Motor neuron (in vitro differentiated cells): ENCODE measurements around the gene SLC8B1. TPM values are rescaled to one million over a fixed set of nuclear protein-coding genes. Genes with fewer than 3 reads are reported as not detected.

Source experiments
- ATAC-seq, 8 experiments: fragments of 200-7000 bp; cut with Tn5 transposase; replicated peaks in 6 of 8; 2 replicates each; pipeline ENCODE4 v1.8.0; 2021; ENCODE audit warnings: mild to moderate bottlenecking in 8 of 8, moderate library complexity in 8 of 8
- H3K27ac ChIP-seq, 2 donors: fragments of 250-450 bp; sonication (Bioruptor Pico); 2 replicates each; pipeline ENCODE4 v1.9.0; 2021; ENCODE audit warnings: antibody characterized with exemption in 2 of 2, mild to moderate bottlenecking in 2 of 2, moderate library complexity in 1 of 2
- H3K4me1 ChIP-seq, 2 donors: fragments of 250-450 bp; sonication (Bioruptor Pico); replicated peaks in 1 of 2; 2 replicates each; pipeline ENCODE4 v1.6.1; 2021; ENCODE audit warnings: antibody characterized with exemption in 2 of 2, mild to moderate bottlenecking in 2 of 2, moderate library complexity in 1 of 2
- H3K4me3 ChIP-seq, 5 donors: fragments of 250-450 bp; sonication (Bioruptor Pico); 2 replicates each; pipeline ENCODE4 v1.9.0; 2021; ENCODE audit warnings: antibody characterized with exemption in 5 of 5, mild to moderate bottlenecking in 5 of 5, moderate library complexity in 4 of 5
- WGBS, 10 experiments: fragments of 450-650 bp; shearing (Covaris generic); methylation state at CpG; one replicate each; pipeline ENCODE4 v1.0.0; 2022; 5-methylcytosine and 5-hydroxymethylcytosine counted together
- in situ Hi-C, 9 experiments: fragments of 400-800 bp; cut with MboI; loops; one replicate each; pipeline ENCODE4 v1.15.0; 2021; ENCODE audit warnings: low sequenced_read_pairs in 9 of 9, low pct_unique_long_range_greater_than_20kb in 2 of 9; ENCODE audit not compliant: unreplicated experiment in 9 of 9
- total RNA-seq, 8 experiments: library from RNA; unstranded; fragments of 300-600 nt; gene quantifications; 2 replicates each; pipeline versions ENCODE4 v1.2.3 to v1.2.4, GENCODE V29; 2022

The SLC8B1 gene
- total RNA-seq, 8 experiments from 2014 or later: 2.2 to 165 (median 4.9) TPM

DNA sequence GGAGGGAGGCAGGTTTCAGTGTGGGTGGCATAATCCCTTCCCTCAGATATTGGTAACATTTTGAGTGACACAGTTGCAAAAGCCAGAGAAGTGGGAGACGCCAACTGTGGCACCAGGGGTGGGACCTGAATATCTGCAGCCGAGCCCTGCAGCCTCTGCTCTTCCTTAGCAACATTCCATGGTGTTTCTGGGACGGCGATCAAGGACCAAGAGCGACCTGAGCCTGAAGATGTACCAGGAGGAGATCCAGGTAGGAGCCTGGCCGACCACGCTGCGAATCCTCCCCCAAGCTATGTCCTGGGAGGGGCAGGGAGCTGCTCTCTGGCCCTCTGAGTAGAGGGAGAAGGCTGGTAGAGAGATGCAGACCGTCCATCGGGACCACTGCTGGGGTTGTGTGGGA is 41.8 kb downstream of the SLC8B1 start:
- Histone ChIP-seq H3K4me3 (no peak overlapping the region), H3K27ac (no peak overlapping the region), H3K4me1 (peaks cover 0 to 3% of the 10 kb centered on the region in 2 donors)
- ATAC-seq: no peak
- in situ Hi-C loops: no loop called here
- 89 to 100% (median 95%) methylated on average over 1 to 7 of the region's 10 CpGs; no CpG with 5 or more reads in 3 of the 10 experiments for WGBS, 10 experiments

DNA sequence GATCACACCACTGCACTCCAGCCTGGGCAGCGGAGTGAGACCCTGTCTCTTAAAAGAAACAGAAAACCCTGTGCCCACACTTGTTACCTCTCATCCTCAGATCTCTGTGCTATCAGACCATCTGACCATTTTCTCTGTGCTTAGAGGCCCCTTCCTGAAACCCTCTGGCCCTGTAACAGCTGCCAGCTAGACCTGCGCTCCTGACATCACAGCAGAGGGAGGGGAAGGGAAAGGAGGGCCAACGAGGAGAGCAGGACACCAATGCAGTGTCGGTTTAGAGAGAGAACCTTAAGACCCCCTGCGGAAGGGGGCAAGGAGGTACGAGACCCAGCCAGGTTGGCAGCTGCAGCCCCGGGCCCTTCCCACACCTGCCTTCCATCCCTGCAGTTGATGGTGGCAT is 42.4 kb downstream of the SLC8B1 start:
- H3K4me3 ChIP-seq: no peak overlapping the region
- in situ Hi-C loops: no loop called here
- 72 to 100% (median 97%) methylated on average over 1 to 4 of the region's 7 CpGs; no CpG with 5 or more reads in 4 of the 10 experiments for WGBS, 10 experiments
- H3K4me1 ChIP-seq: peaks cover 0 to 3% of the 10 kb centered on the region in 2 donors
- H3K27ac ChIP-seq: no peak overlapping the region
- ATAC-seq: peak in 1 of 8 experiments; percentile 12

DNA sequence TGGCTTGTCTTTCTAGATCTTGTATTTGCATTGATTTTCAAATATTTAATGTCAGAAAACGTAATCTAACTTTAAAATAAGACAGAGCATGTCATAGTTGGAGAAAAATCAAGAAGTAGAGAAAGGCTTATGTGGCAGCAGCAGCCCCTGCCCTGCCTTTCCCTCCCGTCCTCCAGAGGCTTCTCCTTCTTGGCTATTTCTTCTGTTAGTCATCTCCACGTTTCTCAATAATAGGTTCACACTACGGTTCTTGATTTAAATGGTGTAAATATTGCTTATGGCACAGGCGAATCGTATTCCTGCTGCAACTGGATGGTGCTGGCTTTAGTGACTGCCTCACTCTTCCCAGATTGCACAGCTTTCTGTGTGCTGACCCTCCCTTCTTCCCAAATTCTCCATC is 42.8 kb downstream of the SLC8B1 start:
- Histone ChIP-seq H3K4me3 (no peak overlapping the region), H3K27ac (no peak overlapping the region), H3K4me1 (peaks cover 0 to 3% of the 10 kb centered on the region in 2 donors)
- peak in 5 of 8 experiments; percentile 5 to 53 (median 13) for ATAC-seq
- in situ Hi-C loops: no loop called here
- 6 to 72% (median 67%) methylated on average over 1 to 6 of the region's 6 CpGs; no CpG with 5 or more reads in 1 of the 10 experiments for WGBS, 10 experiments

DNA sequence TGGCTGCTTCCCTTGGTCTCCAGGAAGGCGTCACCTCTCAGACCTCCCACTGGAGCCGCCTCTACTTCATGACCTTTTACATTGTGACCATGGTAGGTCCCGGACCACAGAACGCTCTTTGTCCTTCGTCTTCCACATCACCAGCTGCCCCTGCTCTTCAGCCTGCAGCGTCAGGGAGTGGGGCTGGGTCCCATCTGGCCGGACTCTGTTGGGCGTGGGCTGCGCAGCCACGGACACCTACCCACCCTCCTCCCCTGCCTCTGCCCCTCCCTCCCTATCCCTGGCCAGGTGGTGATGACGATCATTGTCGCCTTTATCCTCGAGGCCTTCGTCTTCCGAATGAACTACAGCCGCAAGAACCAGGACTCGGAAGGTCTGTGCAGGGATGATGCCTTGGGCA is 43.3 kb downstream of the SLC8B1 start:
- H3K4me1 ChIP-seq: peaks cover 0 to 3% of the 10 kb centered on the region in 2 donors
- ATAC-seq: peak in 1 of 8 experiments; percentile 30
- H3K4me3 ChIP-seq: no peak overlapping the region
- H3K27ac ChIP-seq: no peak overlapping the region
- in situ Hi-C loops: no loop called here
- WGBS, 10 experiments: 20 to 100% methylated on average over 1 of the region's 17 CpGs; no CpG with 5 or more reads in 8 of the 10 experiments

DNA sequence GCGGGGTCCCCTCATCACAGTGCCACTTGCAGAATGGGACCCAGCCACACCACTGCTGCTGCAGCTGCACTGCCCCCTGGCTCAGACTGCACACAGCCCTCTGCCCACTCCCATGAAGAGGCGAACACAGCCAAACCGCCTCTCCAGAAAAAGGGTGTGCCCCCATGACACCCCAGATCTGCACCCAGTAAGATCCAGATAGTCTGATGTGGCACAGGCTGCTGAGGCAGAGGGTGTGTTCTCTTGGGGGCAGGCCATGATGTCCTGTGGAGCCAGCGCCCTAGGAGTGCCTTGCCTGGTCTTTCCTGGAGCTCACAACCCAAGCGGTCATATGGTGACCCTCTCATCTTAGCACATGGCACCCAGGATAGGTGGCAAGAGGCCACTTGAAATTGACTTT is 44.4 kb downstream of the SLC8B1 start:
- 80 to 100% (median 92%) methylated on average over 1 to 4 of the region's 5 CpGs; no CpG with 5 or more reads in 6 of the 10 experiments for WGBS, 10 experiments
- peak in 2 of 8 experiments; percentile 8 to 15 for ATAC-seq
- Histone ChIP-seq H3K27ac (no peak overlapping the region), H3K4me1 (peaks cover 6% of the 10 kb centered on the region in 2 donors), H3K4me3 (no peak overlapping the region)
- in situ Hi-C loops: no loop called here

DNA sequence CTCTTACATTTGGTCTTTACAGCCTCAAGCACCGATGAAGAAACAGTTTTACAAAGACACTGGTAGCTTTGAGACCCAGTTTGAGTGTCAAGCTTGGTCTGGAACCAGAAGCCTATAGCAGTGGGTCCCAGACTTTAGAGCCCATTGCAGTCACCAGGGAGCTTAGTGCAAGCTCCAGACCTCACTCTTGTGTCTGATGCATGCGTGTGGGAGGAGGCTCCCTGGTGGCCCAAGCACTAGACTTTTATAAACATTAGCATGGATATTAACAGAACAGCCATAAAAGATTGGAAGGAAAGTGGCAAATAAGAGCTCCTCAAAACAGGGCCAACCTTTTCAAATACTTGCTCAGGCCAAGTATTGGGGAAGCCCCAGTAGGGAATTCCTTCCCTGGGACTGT is 45.5 kb downstream of the SLC8B1 start:
- H3K4me3 ChIP-seq: no peak overlapping the region
- in situ Hi-C loops: no loop called here
- WGBS, 10 experiments: 80 to 100% (median 100%) methylated on average over 1 of the region's 2 CpGs; no CpG with 5 or more reads in 6 of the 10 experiments
- ATAC-seq: peak in 2 of 8 experiments; percentile 6 to 19
- H3K27ac ChIP-seq: no peak overlapping the region
- peaks cover 6% of the 10 kb centered on the region in 2 donors for H3K4me1 ChIP-seq

DNA sequence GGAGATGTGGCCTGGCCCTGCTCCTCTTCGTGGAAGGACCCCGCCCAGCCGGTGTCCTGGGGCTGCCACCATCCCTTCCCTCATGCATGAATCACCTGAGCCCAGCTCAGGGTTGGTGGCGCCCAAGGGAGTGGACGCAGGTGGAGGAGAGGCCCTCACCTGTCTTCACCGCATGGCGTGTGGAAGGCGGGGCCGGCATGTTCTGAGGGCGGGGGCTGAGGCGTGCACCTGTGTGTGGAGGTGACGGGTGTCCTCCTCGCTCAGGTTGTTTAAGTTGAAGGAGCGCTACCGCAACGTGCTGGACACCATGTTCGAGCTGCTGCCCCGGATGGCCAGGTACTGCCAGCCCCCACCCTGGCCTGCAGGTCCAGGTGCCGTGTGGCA is 47.0 kb downstream of the SLC8B1 start:
- Histone ChIP-seq H3K27ac (no peak overlapping the region), H3K4me3 (no peak overlapping the region), H3K4me1 (peaks cover 6% of the 10 kb centered on the region in 2 donors)
- in situ Hi-C loops: no loop called here
- whole genome bisulfite sequencing, 10 experiments: 88 to 100% methylated on average over 1 to 6 of the region's 19 CpGs; no CpG with 5 or more reads in 8 of the 10 experiments
- ATAC-seq: no peak

DNA sequence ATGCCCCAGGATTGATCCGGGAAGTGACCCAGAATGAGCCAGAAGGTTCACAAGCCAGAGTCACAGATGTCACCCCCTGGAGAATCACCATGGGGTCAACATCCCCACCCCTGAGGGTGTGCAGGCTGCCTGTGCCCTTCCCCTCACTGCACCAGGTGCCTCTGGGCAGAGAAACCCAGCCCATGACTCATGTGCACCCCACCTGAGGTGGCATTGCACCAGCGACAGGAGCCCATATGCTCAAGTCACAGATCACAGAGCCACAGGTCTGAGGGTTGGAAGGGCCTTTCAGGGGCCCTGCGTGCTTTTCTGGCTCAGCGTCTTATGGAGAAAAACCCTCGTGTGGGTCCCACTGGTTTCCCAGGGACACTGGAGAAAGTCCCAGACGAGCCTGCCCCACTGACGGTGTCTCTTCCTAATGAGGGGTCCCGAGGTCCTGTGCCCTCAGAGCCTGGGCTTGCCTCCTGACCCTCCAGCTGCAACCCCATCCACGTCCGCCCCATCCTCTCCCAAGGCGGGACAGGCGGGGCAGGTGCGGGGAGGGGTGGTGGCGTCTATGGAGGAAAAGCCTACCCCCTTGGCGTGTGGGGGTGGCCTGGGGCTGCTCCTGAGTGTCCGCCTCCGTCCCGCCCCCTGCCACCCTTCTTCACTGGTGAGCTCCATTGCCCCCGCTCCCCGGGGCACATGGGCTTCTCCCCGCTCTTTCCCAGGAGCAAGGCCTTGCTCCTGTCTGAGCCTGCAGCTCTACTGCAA is 47.6 kb downstream of the SLC8B1 start:
- WGBS, 10 experiments: 79 to 100% (median 93%) methylated on average over 2 to 3 of the region's 21 CpGs; no CpG with 5 or more reads in 7 of the 10 experiments

DNA sequence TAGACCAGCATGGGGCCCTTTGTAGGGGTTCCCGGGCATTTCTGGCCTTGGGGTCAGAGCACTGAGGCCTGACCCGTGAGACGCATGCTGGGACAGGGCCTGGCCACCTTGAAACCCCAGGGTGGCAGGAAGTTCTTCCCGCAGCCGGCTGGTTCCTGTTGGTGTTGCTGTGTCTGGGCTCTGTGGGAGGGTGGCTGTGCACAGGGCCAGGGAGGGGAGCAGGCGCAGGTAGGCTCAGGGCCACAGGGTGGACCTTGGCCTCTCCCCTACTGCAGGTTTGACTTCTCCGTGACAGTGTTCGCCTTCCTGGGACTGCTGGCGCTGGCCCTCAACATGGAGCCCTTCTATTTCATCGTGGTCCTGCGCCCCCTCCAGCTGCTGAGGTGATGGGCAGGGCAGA is 48.2 kb downstream of the SLC8B1 start:
- Histone ChIP-seq H3K27ac (no peak overlapping the region), H3K4me1 (peaks cover 4 to 6% of the 10 kb centered on the region in 2 donors), H3K4me3 (no peak overlapping the region)
- no peak for ATAC-seq
- in situ Hi-C loops: no loop called here
- 93 to 96% (median 95%) methylated on average over 3 to 6 of the region's 11 CpGs; no CpG with 5 or more reads in 7 of the 10 experiments for WGBS, 10 experiments

More for the DNA sequence above, 47.6 kb downstream of the SLC8B1 start:
- Histone ChIP-seq H3K4me1 (peaks cover 6% of the 10 kb centered on the region in 2 donors), H3K4me3 (no peak overlapping the region), H3K27ac (no peak overlapping the region)
- in situ Hi-C loops: no loop called here
- ATAC-seq: no peak

DNA sequence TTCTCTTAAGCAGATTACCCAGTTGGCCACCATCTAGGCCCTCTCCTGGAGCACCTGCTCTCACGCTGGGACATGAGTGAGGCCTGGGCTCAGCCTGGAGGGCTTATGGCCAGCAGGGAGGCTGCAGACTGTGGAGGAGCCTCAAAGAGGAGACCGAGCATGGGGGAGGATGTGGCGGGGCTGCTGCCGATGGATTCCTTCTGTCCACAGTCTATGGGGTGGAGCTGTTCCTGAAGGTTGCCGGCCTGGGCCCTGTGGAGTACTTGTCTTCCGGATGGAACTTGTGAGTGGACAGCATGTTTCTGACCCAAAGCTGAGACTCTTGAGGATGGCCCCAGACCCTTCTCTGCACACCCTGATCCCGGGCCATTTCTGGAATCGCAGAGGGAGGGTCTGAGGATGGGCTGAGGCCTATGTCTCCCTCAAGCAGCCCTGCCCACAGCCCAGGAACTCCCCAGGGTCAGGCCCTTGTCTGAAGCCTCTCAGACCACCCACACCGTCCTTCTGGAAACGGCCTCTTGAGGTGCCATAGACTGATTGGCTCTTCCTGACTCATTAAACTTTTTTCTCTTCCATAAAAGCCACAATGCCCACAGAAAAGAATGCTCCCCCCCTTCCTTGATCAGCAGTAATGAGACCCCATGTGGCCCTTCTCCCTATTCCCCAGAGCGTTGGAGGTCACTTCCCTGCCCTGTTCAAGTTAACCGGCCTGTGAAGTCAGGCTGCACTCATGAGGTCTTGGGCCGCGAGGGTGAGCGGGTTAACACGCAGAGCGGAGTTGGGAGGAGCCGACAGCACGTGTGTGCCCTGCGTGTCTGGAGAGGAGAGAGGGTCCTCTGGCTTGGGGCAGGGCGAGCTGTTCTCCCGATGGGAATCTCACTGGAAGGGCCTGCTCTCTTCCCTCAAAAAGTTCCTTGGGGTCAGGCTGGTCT is 49.0 kb downstream of the SLC8B1 start:
- Histone ChIP-seq H3K4me1 (peaks cover 4 to 6% of the 10 kb centered on the region in 2 donors), H3K4me3 (no peak overlapping the region), H3K27ac (no peak overlapping the region)
- in situ Hi-C loops: no loop called here
- peak in 2 of 8 experiments; percentile 52 to 54 for ATAC-seq
- WGBS, 10 experiments: 29 to 97% (median 71%) methylated on average over 1 to 8 of the region's 22 CpGs; no CpG with 5 or more reads in 2 of the 10 experiments

DNA sequence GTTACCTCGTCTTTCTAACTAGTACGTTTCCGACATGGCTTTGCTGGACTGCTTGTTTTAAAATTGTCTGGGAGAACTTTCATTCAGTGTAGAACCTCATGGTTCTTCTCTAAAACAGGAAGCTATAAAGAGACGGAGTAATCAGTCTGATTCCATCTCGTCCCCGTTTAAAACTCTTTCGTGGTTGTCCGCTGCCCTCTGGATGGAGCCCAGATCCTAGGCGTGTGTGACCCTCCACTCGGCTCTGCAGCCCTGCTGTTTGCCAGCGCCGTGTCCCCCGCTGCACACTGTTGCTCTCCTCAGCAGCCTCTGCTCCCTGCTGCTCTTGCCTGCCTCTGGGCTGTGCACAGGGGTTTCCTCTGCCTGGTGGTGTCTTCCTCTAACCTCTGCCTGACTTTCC is 50.2 kb downstream of the SLC8B1 start:
- H3K27ac ChIP-seq: no peak overlapping the region
- H3K4me1 ChIP-seq: peaks cover 4 to 6% of the 10 kb centered on the region in 2 donors
- in situ Hi-C loops: no loop called here
- H3K4me3 ChIP-seq: no peak overlapping the region
- no peak for ATAC-seq
- WGBS, 10 experiments: 70 to 100% (median 85%) methylated on average over 2 to 8 of the region's 13 CpGs; no CpG with 5 or more reads in 1 of the 10 experiments

DNA sequence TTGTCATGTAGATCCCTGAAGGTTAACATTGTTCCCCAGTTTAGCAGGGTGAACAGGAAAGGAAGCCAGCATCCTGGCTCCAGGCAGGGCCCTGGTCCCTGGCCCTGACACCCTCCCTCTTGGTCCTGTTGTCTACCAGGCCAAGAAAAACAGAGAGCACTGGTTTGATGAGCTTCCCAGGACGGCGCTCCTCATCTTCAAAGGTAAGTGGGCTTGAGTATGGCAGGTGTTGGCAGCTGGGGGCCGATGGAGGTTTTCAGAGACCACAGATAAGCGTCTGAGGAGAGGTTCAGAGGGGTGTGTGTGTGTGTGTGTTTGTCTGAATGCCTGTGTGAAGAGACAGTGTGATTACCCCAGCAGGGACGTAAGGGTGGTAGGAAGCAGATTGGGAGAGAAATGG is 56.3 kb downstream of the SLC8B1 start:
- no peak overlapping the region for H3K4me3 ChIP-seq
- ATAC-seq: no peak
- in situ Hi-C loops: no loop called here
- WGBS, 10 experiments: 92 to 100% (median 96%) methylated on average over 1 to 5 of the region's 5 CpGs; no CpG with 5 or more reads in 5 of the 10 experiments
- no peak overlapping the region for H3K27ac ChIP-seq
- H3K4me1 ChIP-seq: peaks cover 5 to 9% of the 10 kb centered on the region in 2 donors

DNA sequence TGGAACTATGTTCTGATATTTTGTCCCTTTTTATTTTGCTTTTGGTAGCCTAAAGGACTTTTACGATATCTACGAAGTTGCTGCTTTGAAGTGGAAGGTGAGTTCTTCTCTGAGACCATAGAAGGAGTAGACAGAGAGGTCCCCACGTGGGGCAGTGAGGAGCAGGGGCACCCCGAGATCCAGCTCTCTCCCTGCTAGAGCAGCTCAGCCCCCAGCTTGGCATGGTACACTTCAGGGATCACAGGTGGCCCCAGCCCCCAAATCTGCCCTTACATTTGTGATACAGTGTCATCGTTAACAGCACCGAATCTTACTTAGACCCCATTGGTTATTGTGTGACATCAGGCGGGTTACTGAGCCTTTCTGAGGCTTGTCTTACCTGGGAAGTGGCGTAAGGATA is 56.8 kb downstream of the SLC8B1 start:
- ATAC-seq: no peak
- in situ Hi-C loops: no loop called here
- WGBS, 10 experiments: 62 to 100% (median 88%) methylated on average over 1 to 5 of the region's 8 CpGs; no CpG with 5 or more reads in 2 of the 10 experiments

More for the DNA sequence above, 56.8 kb downstream of the SLC8B1 start:
- Histone ChIP-seq H3K4me1 (peaks cover 5 to 9% of the 10 kb centered on the region in 2 donors), H3K4me3 (no peak overlapping the region), H3K27ac (no peak overlapping the region)
